HG03025 (cell line): Measurements from ENCODE around the gene SORCS2.

ENCODE experiments used
- ATAC-seq: cut with Tn5 transposase; IDR thresholded peaks from one replicate; pipeline ENCODE4 v1.9.1; 2021; ENCODE audit warnings: mild to moderate bottlenecking, moderate library complexity; ENCODE audit not compliant: unreplicated experiment, low FRiP score

The SORCS2 gene

GRCh38 chr4:7717946-7718490, 525.7 kb downstream of the SORCS2 start:
- ATAC-seq = no peak

GRCh38 chr4:7719354-7720174, 527.2 kb downstream of the SORCS2 start:
- ATAC-seq = no peak

GRCh38 chr4:7721984-7722551, 529.7 kb downstream of the SORCS2 start:
- ATAC-seq = no peak

DNA sequence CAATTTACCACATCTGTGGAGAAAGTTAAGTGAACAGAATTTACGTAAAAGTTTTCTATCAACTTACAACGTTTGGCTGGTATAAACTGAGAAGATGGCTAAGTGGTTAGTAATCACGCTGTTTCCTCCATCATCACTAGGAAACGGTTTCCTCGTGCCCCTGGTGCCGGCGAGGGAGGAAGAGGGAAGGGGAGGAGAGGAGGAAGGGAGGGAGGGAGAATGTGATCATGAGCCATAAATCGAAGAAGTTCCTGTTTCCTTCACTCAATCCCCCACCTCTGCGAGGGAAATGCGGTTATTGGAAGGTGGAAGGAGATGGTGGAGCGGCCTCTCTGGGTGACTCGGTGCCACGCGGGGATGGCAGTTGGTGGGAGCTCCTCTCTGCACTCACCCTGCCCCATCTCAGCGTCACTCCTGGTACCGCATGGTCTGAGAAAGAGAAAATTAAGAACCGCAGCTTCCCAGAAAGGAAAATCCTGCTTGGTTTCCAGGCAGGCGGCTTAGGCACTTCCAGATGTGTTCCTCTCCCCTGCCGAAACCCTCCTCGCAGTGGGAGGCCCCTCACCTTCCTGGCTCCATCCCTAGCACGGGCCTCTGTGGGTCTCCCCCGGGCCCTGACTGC, 530.5 kb downstream of the SORCS2 start:
- no peak for ATAC-seq

DNA sequence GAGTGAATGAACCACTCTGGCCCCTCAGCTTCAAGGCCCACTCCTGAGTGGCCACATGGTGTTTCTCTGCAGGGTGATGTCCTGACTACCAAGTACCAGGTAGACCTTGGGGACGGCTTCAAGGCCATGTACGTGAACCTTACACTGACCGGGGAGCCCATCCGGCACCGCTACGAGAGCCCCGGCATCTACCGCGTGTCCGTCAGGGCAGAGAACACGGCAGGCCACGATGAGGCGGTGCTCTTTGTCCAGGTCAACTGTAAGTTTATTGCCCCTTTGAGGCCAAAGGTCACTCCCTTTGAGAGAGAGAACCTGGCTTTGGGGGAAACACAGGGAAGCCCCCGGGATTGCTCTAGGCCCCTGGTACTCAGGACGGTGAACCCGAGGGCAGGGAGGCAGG, 531.3 kb downstream of the SORCS2 start:
- no peak for ATAC-seq

DNA sequence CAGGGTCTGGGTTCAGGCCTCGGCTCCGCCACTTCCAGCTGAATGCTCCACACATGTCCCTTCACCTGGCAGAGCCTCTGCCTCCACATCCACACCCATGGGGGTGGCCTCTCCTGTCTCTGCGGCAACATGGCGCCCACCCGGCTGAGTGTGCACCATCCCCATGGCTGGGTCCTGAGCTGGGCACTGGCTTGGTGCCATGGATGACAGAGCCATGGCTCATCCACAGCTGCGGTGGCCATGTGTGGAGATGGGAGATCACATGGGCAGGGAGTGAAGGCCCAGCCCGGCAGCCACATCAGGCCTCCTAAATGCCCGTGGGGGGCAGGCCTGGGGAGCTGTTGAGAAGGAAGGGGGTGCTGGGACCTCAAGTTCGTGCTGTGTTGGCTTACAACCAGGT, 533.6 kb downstream of the SORCS2 start:
- no peak for ATAC-seq

GRCh38 chr4:7726665-7727413, 534.5 kb downstream of the SORCS2 start:
- ATAC-seq = no peak

GRCh38 chr4:7727749-7728148, 535.4 kb downstream of the SORCS2 start:
- no peak for ATAC-seq

DNA sequence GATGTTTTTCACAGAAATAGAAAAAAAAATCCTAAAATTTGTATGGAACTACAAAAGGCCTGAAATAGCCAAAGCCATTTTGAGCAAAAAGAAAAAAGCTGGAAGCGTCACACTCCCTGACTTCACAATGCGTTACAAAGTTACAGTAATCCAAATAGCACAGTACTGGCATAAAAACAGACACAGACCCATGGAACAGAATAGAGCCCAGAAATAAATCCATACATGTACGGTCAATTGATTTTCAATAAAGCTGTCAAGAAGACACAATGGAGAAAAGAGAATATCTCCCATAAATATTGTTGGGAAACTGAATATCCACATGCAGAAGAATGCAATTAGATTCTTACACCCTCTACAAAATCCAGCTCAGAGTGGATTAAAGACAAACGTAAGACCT, 539.1 kb downstream of the SORCS2 start:
- ATAC-seq = no peak

DNA sequence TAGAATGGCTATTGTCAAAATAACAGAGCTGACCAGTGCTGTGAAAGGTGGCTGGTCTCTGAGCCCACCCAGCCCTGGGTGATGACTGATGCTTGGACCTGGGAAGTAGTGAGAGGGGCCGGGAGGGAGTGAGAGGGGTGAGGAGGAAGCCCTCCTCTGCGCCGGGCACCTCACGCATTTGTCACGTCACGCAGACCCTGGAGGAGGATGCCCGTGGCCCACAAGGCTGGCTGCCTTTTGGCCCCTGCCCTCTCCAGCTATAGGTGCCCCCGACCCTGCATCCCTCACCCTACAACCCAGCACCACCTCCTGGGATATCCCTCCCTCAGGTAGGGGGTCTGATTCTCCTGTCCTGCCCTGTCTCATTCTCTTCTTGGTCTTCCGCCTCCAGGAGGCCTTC, 539.9 kb downstream of the SORCS2 start:
- ATAC-seq = no peak

DNA sequence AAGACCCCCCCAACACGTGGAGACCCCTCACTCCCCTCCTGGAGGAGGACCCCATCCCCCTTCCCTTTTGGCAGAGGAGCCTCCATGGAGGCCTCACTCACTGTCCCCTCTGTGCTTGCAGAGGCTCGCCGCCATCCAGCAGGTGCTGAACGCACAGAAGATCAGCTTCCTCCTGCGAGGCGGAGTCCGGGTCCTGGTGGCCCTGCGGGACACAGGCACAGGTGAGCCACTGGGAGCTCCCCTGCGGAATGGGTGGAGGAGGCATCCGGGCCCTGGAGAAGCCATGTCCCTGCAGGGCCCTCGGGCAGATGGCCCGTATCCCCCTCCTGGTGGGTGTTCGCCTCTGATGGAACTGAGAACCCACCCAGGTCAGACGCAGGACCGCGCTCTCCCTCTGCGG, 540.9 kb downstream of the SORCS2 start:
- ATAC-seq = no peak

- ATAC-seq = no peak
Measured at GRCh38 chr4:7733801-7734650, 541.7 kb downstream of the SORCS2 start.

DNA sequence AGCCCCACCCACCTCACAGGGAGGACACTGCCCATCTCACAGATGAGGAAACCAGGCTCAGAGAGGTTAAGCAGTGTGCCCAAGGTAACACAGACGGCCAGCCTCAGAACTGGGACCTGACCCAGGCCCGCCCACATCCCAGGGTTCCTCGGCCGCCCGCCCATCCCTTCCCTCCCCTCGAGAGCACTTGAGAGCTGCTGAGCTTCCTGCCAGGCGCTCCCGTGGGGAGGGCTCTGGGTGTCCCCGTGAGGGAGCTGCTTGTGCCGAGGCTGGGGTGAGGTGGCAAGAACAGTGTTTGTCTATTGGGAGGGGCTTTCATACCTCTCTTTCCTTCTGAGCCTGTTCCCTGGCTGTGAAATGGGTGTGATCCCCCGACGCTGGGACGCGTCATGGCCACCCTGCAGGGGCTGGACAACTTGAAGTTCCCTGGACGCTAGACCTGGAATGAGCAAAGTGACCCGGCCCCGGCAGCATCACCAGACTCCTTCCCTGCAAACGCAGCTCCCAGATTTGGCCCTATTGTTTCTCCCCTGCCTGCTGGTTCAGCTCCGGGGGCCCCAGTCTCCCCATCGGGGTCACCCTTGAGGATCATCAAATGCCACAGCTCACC, 542.4 kb downstream of the SORCS2 start:
- no peak for ATAC-seq

GRCh38 chr4:7735395-7735794, 543.1 kb downstream of the SORCS2 start:
- no peak for ATAC-seq

GRCh38 chr4:7735961-7736360, 543.6 kb downstream of the SORCS2 start:
- ATAC-seq = no peak

DNA sequence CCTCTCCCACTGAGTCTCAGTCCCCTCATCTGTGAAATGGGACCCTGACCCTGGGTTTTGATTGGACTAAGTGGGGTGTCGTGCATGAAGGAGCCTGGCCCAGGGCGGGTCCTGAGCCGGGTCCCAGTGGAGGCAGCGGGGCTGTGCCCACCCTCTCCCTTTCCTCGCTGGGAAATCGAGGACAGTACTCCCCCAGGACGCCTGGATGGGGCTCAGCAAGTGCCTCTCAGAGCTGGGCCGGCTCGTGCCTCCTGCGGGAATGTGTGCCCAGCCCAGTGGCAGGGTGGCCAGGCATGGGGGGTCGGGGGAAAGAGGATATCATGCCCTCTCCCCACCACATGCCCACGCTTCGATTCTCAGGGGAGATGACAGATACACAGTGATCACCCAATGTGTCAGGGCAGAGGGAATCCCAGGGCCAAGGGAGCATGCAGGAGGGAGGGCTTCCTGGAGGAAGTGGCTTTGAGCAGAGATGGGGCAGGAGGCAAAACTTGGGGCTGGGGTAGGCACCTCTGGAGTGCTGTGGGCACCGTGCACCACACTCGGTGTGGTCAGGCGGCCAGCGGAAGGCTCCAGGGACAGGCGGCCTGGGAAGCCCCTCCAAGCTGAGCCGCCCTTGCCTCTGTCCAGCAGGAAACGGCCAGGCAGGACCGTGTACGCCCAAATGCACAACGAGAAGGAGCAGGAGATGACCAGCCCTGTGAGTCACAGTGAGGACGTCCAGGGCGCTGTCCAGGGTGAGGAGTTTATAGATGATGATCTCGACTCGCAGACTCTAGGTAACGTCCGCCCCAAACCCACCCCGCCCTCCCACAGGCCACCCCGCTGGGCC, 544.3 kb downstream of the SORCS2 start:
- no peak for ATAC-seq

- ATAC-seq = no peak
Measured at GRCh38 chr4:7737268-7737645, 544.9 kb downstream of the SORCS2 start.

GRCh38 chr4:7737752-7738457, 545.6 kb downstream of the SORCS2 start:
- ATAC-seq = no peak
